ENCODE measurements around the gene OSBP2.
"Not testable (repeated sequence)": the region's sequence is repeated elsewhere in the genome, so short reads cannot be mapped to it uniquely, and the experiment has no call there.

The OSBP2 gene

GRCh38 chr22:30679895-30680690, 14.6 kb upstream of the OSBP2 start:
- DNase-seq = not testable (repeated sequence)

- DNase-seq = no peak
Observed at GRCh38 chr22:30680991-30681770, 13.5 kb upstream of the OSBP2 start.

- DNase-seq = no peak
Observed at GRCh38 chr22:30681831-30682230, 12.8 kb upstream of the OSBP2 start.

- no peak for DNase-seq
Observed at GRCh38 chr22:30685178-30685577, 9.5 kb upstream of the OSBP2 start.

- no peak for DNase-seq
Observed at GRCh38 chr22:30687358-30687757, 7.3 kb upstream of the OSBP2 start.

GRCh38 chr22:30689622-30690021, 5.1 kb upstream of the OSBP2 start:
- no peak for DNase-seq

GRCh38 chr22:30691204-30691603, 3.5 kb upstream of the OSBP2 start:
- no peak for DNase-seq

- peak; percentile 44 for DNase-seq
Observed at GRCh38 chr22:30694171-30694639, 469 bp upstream of the OSBP2 start.

- DNase-seq = no peak
Observed at GRCh38 chr22:30695351-30695851, 727 bp downstream of the OSBP2 start.

GRCh38 chr22:30695871-30696655, 1.4 kb downstream of the OSBP2 start:
- no peak for DNase-seq

- no peak for DNase-seq
Observed at GRCh38 chr22:30697975-30698374, 3.3 kb downstream of the OSBP2 start.

GRCh38 chr22:30701872-30702271, 7.2 kb downstream of the OSBP2 start:
- DNase-seq = no peak

GRCh38 chr22:30702856-30703255, 8.2 kb downstream of the OSBP2 start:
- DNase-seq = no peak

GRCh38 chr22:30704978-30705377, 10.3 kb downstream of the OSBP2 start:
- no peak for DNase-seq

GRCh38 chr22:30705710-30706651, 11.3 kb downstream of the OSBP2 start:
- no peak for DNase-seq

GRCh38 chr22:30709980-30710379, 15.3 kb downstream of the OSBP2 start:
- DNase-seq = not testable (repeated sequence)

- no peak for DNase-seq
Observed at GRCh38 chr22:30712094-30712493, 17.4 kb downstream of the OSBP2 start.

- no peak for DNase-seq
Observed at GRCh38 chr22:30714062-30714461, 19.4 kb downstream of the OSBP2 start.

- DNase-seq = no peak
Observed at GRCh38 chr22:30717331-30717921, 22.8 kb downstream of the OSBP2 start.

- no peak for DNase-seq
Observed at GRCh38 chr22:30717952-30718351, 23.3 kb downstream of the OSBP2 start.

- DNase-seq = no peak
Observed at GRCh38 chr22:30718491-30718890, 23.8 kb downstream of the OSBP2 start.

Data from activated T-cell treated with anti-CD3 and anti-CD28 coated beads for 4 hours (primary cell).